Measurements from ENCODE around the gene KDELR3. TPM values are rescaled to one million over a fixed set of nuclear protein-coding genes. Genes with fewer than 3 reads are reported as not detected.

The KDELR3 gene
- total RNA-seq, 4 donors from 2014 or later = 2.6 to 19.7 (median 5.4) TPM

GRCh38 chr22:38449776-38450175, 18.1 kb upstream of the KDELR3 start:
- peaks cover 86% of the 10 kb centered on the region for H3K27me3 ChIP-seq

GRCh38 chr22:38450234-38450797, 17.6 kb upstream of the KDELR3 start:
- Histone ChIP-seq H3K36me3 (no peaks in the 10 kb centered on the region), H3K4me1 (peaks cover 0 to 18% (median 5%) of the 10 kb centered on the region in 3 donors), H3K27ac (no peak overlapping the region), H3K9me3 (no peaks in the 10 kb centered on the region), H3K27me3 (peaks cover 86% of the 10 kb centered on the region), H3K4me3 (no peak overlapping the region)
- TF ChIP-seq POLR2AphosphoS5 (IDR thresholded peaks at IDR 0.05) = no peak
- TF ChIP-seq EP300 (IDR thresholded peaks at IDR 0.05) = no peak
- no peak for TF ChIP-seq POLR2A (IDR thresholded peaks at IDR 0.05)
- TF ChIP-seq CTCF (IDR thresholded peaks at IDR 0.05) = no peak
- 40 to 46% methylated on average over 1 to 10 of the region's 11 CpGs for WGBS, 2 donors (ENCODE audit: low coverage in 1 of 2)
- ATAC-seq = no peak

More at GRCh38 chr22:38449776-38450175, 18.1 kb upstream of the KDELR3 start:
- no peak for ATAC-seq
- TF ChIP-seq POLR2A (IDR thresholded peaks at IDR 0.05) (no peak), EP300 (IDR thresholded peaks at IDR 0.05) (no peak), POLR2AphosphoS5 (IDR thresholded peaks at IDR 0.05) (no peak), CTCF (IDR thresholded peaks at IDR 0.05) (no peak)
- H3K9me3 ChIP-seq = no peaks in the 10 kb centered on the region
- no peak overlapping the region for H3K4me3 ChIP-seq
- no peaks in the 10 kb centered on the region for H3K36me3 ChIP-seq
- no peak overlapping the region for H3K27ac ChIP-seq
- peaks cover 0 to 14% (median 5%) of the 10 kb centered on the region in 3 donors for H3K4me1 ChIP-seq
- 49 to 59% methylated on average over 4 to 10 of the region's 18 CpGs for WGBS, 2 donors (ENCODE audit: low coverage in 1 of 2)

- Histone ChIP-seq H3K4me3 (no peak overlapping the region), H3K36me3 (no peaks in the 10 kb centered on the region), H3K9me3 (no peaks in the 10 kb centered on the region), H3K4me1 (peaks cover 0 to 28% (median 8%) of the 10 kb centered on the region in 3 donors), H3K27ac (no peak overlapping the region), H3K27me3 (peaks cover 89% of the 10 kb centered on the region)
- ATAC-seq = no peak
- 90% methylated on average over 2 of the region's 2 CpGs; no CpG with 5 or more reads in 1 of the 2 donors for WGBS, 2 donors (ENCODE audit: low coverage in 1 of 2)
- TF ChIP-seq POLR2AphosphoS5 (IDR thresholded peaks at IDR 0.05) (no peak), CTCF (IDR thresholded peaks at IDR 0.05) (no peak), EP300 (IDR thresholded peaks at IDR 0.05) (no peak)
Observed at GRCh38 chr22:38451404-38451803, 16.5 kb upstream of the KDELR3 start.

DNA sequence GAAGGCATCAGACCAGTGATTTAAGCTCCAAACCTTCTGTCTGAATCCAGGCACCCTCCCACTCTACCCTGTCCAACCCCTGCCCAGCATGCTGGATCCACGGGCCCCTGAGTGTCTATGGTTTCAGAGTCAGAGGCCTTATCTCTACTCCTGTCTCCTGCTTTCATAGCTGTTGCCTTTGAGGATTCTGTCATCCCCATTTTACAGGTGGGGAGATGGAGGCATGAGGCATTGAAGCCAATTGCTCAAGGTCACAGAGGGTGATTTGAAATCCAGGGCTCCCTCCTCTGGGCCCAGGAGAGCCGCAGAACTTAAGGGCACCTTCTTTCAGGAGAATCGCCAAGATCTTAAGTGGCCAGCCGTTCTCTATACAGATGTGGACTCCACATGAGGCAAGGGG, 16.0 kb upstream of the KDELR3 start:
- no peaks in the 10 kb centered on the region for H3K36me3 ChIP-seq
- H3K4me3 ChIP-seq = no peak overlapping the region
- ATAC-seq = no peak
- H3K27me3 ChIP-seq = peaks cover 90% of the 10 kb centered on the region
- H3K27ac ChIP-seq = no peak overlapping the region
- H3K4me1 ChIP-seq = peaks cover 0 to 28% (median 8%) of the 10 kb centered on the region in 3 donors
- TF ChIP-seq CTCF (IDR thresholded peaks at IDR 0.05) (no peak), EP300 (IDR thresholded peaks at IDR 0.05) (no peak), POLR2AphosphoS5 (IDR thresholded peaks at IDR 0.05) (no peak), POLR2A (IDR thresholded peaks at IDR 0.05) (no peak)
- H3K9me3 ChIP-seq = no peaks in the 10 kb centered on the region
- WGBS, 2 donors (ENCODE audit: low coverage in 1 of 2) = 20% methylated on average over 1 of the region's 4 CpGs; no CpG with 5 or more reads in 1 of the 2 donors

GRCh38 chr22:38452373-38453065, 15.4 kb upstream of the KDELR3 start:
- Histone ChIP-seq H3K27me3 (peaks cover 90% of the 10 kb centered on the region), H3K36me3 (no peaks in the 10 kb centered on the region), H3K9me3 (no peaks in the 10 kb centered on the region), H3K27ac (no peak overlapping the region), H3K4me3 (no peak overlapping the region), H3K4me1 (peaks cover 0 to 28% (median 8%) of the 10 kb centered on the region in 3 donors)
- ATAC-seq = peak; percentile 50
- WGBS, 2 donors (ENCODE audit: low coverage in 1 of 2) = 45% methylated on average over 5 of the region's 25 CpGs; no CpG with 5 or more reads in 1 of the 2 donors
- TF ChIP-seq CTCF (IDR thresholded peaks at IDR 0.05) (no peak), POLR2AphosphoS5 (IDR thresholded peaks at IDR 0.05) (no peak), EP300 (IDR thresholded peaks at IDR 0.05) (no peak), POLR2A (IDR thresholded peaks at IDR 0.05) (no peak)

Measured in gastroesophageal sphincter (tissue), 4 donors.